Liver (tissue), 9 donors: ENCODE data around the gene NF2. TPM values are rescaled to one million over a fixed set of nuclear protein-coding genes. Genes with fewer than 3 reads are reported as not detected.

Experiments used
- DNase-seq: peaks from one replicate; pipeline ENCODE4 v3.0.0-alpha.2; 2017; ENCODE audit warnings: low spot score
- H3K27ac ChIP-seq, 2 donors: one replicate each; pipeline ENCODE4 v1.7.0; 2013; ENCODE audit warnings: inconsistent platforms in 2 of 2, low read length in 2 of 2, control low read depth in 1 of 2, low read depth in 1 of 2, mild to moderate bottlenecking in 1 of 2
- H3K27me3 ChIP-seq, 4 donors: one replicate each; pipeline versions ENCODE4 v1.6.1 to v1.7.0; 2013; ENCODE audit warnings: low read length in 3 of 4, inconsistent platforms in 1 of 4, mild to moderate bottlenecking in 1 of 4, moderate library complexity in 1 of 4; ENCODE audit not compliant: control insufficient read depth in 4 of 4, insufficient read depth in 4 of 4
- H3K36me3 ChIP-seq, 4 donors: one replicate each; pipeline versions ENCODE4 v1.6.1 to v1.7.0; 2013; ENCODE audit warnings: low read length in 3 of 4, mild to moderate bottlenecking in 3 of 4, low read depth in 1 of 4, moderate library complexity in 1 of 4; ENCODE audit not compliant: control insufficient read depth in 4 of 4, insufficient read depth in 3 of 4
- H3K4me1 ChIP-seq, 4 donors: one replicate each; pipeline versions ENCODE4 v1.6.1 to v1.7.0; 2013; ENCODE audit warnings: low read length in 3 of 4, mild to moderate bottlenecking in 3 of 4, moderate library complexity in 1 of 4; ENCODE audit not compliant: control insufficient read depth in 4 of 4, insufficient read depth in 4 of 4
- H3K4me3 ChIP-seq, 3 donors: one replicate each; pipeline versions ENCODE4 v1.6.1 to v1.7.0; 2013; ENCODE audit warnings: low read length in 3 of 3, control low read depth in 1 of 3, low read depth in 1 of 3, mild to moderate bottlenecking in 1 of 3
- H3K9ac ChIP-seq, 2 donors: one replicate each; pipeline ENCODE4 v1.7.0; 2013; ENCODE audit warnings: low read length in 2 of 2, mild to moderate bottlenecking in 2 of 2, moderate library complexity in 2 of 2, control low read depth in 1 of 2, low read depth in 1 of 2
- H3K9me3 ChIP-seq, 4 donors: one replicate each; pipeline versions ENCODE4 v1.6.1 to v1.7.0; 2013; ENCODE audit warnings: low read length in 3 of 4; ENCODE audit not compliant: control insufficient read depth in 4 of 4
- EGR1 ChIP-seq, 2 donors: IDR thresholded peaks; 2 replicates each; pipeline ENCODE4 v1.6.1; 2016 to 2018; ENCODE audit warnings: antibody characterized with exemption in 2 of 2, low read depth in 2 of 2
- FOXA1 ChIP-seq: IDR thresholded peaks from 2 replicates; pipeline ENCODE4 v1.6.1; 2016; ENCODE audit warnings: antibody characterized with exemption
- FOXA2 ChIP-seq: IDR thresholded peaks from 2 replicates; pipeline ENCODE4 v1.6.1; 2016; ENCODE audit warnings: antibody characterized with exemption
- GABPA ChIP-seq, 2 donors: IDR thresholded peaks in 1 of 2; conservative IDR thresholded peaks in 1 of 2; 2 replicates each; pipeline ENCODE4 v1.6.1; 2016; ENCODE audit warnings: antibody characterized with exemption in 2 of 2, mild to moderate bottlenecking in 1 of 2, moderate library complexity in 1 of 2
- HNF4A ChIP-seq, 2 donors: conservative IDR thresholded peaks; 2 replicates each; pipeline ENCODE4 v1.6.1; 2016; ENCODE audit warnings: antibody characterized with exemption in 2 of 2, mild to moderate bottlenecking in 2 of 2
- HNF4G ChIP-seq: IDR thresholded peaks from 2 replicates; pipeline ENCODE4 v1.6.1; 2016; ENCODE audit warnings: antibody characterized with exemption
- JUND ChIP-seq, 2 donors: IDR thresholded peaks; 2 replicates each; pipeline ENCODE4 v1.6.1; 2016; ENCODE audit warnings: antibody characterized with exemption in 2 of 2
- NR2F2 ChIP-seq: IDR thresholded peaks from 2 replicates; pipeline ENCODE4 v1.6.1; 2016; ENCODE audit warnings: antibody characterized with exemption
- RAD21 ChIP-seq, 2 donors: IDR thresholded peaks; 2 replicates each; pipeline ENCODE4 v1.6.1; 2016; ENCODE audit warnings: antibody characterized with exemption in 2 of 2, mild to moderate bottlenecking in 2 of 2
- RXRA ChIP-seq, 2 donors: IDR thresholded peaks; 2 replicates each; pipeline ENCODE4 v1.6.1; 2017 to 2018; ENCODE audit warnings: antibody characterized with exemption in 2 of 2, mild to moderate bottlenecking in 1 of 2
- SP1 ChIP-seq: IDR thresholded peaks from 2 replicates; pipeline ENCODE4 v1.6.1; 2018; ENCODE audit warnings: antibody characterized with exemption, mild to moderate bottlenecking
- TAF1 ChIP-seq: conservative IDR thresholded peaks from 2 replicates; pipeline ENCODE4 v1.6.1; 2016; ENCODE audit warnings: antibody characterized with exemption, mild to moderate bottlenecking
- YY1 ChIP-seq: IDR thresholded peaks from 2 replicates; pipeline ENCODE4 v1.6.1; 2016; ENCODE audit warnings: antibody characterized with exemption, mild to moderate bottlenecking
- WGBS: extraction: QIAGEN DNeasy Blood & Tissue Kit; methylation state at CpG from one replicate; pipeline ENCODE4 v1.1.7; 2013; 5-methylcytosine and 5-hydroxymethylcytosine counted together
- polyA plus RNA-seq, 2 donors: library from polyadenylated mRNA; stranded (reverse) in 1 of 2; unstranded in 1 of 2; fragments of 200-250 nt in 1 of 2; fragments of >200 nt in 1 of 2; fragmentation: Nextera tagmentation in 1 of 2; extraction: Ambion mirVana in 1 of 2; gene quantifications; one replicate each; pipeline versions ENCODE4 v1.2.1 to v1.2.3, GENCODE V29; 2013 to 2015
- total RNA-seq, 2 donors: library from RNA; depleted of rRNA; stranded (reverse); fragments of >200 nt; gene quantifications; one replicate each; pipeline ENCODE4 v1.2.3, GENCODE V29; 2014
- TF ChIP-seq, protein P1 (sequence below): IDR thresholded peaks from 2 replicates; pipeline ENCODE4 v1.6.1; 2016; ENCODE audit warnings: antibody characterized with exemption, mild to moderate bottlenecking
- TF ChIP-seq, protein P2 (sequence below): IDR thresholded peaks from 2 replicates; pipeline ENCODE4 v1.6.1; 2016; ENCODE audit warnings: antibody characterized with exemption
- TF ChIP-seq, protein P3 (sequence below): IDR thresholded peaks from 2 replicates; pipeline ENCODE4 v1.6.1; 2016; ENCODE audit warnings: antibody characterized with exemption
- TF ChIP-seq, protein P4 (sequence below): fragments of 150-350 bp; IDR thresholded peaks from 2 replicates; pipeline ENCODE4 v1.5.1; 2017; ENCODE audit warnings: improper control_type of control experiment, low read depth, low read length; ENCODE audit not compliant: missing input control
- TF ChIP-seq, protein P5 (sequence below): IDR thresholded peaks from 2 replicates; pipeline ENCODE4 v1.6.1; 2016; ENCODE audit warnings: antibody characterized with exemption
- donor health status: healthy.
- donor health status: healthy.
- donor health status: healthy.
- donor health status: healthy.
- donor health status: healthy.

NF2 gene
- total and polyA plus RNA-seq, 4 donors = 6.2 to 25.2 (median 11.2) TPM

DNA sequence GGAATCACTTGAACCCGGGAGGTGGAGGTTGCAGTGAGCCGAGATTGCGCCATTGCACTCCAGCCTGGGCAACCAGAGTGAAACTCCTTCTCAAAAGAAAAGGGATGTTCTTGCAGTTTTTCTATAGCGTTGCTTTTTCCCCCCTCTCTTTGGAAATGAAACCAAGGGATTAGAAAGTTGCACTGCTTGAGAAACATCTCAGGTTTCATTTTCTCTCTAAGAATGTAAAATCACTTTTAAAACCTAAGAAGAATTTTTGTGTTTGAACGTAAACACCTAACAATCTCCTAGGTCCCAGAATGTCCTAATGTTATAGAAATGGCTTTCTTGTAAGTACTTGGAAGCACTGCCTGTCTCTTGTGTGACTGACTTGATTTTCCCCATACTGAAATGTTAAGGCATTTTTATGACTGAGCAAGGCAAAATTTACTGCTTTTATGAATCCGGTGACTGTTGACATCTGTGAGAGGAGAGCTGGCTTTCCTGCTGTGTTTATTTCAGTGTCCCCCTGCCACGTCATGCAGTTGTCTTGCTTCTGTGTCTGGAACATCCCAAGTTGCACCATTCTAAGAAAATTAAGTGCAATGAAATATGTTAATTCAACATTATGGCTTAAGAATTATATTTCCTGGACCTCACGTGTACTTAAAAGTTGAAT lies 37.7 kb downstream of the NF2 start:
- Histone ChIP-seq H3K9me3 (no peaks in the 10 kb centered on the region), H3K4me1 (no peaks in the 10 kb centered on the region), H3K36me3 (peaks cover 3 to 28% (median 9%) of the 10 kb centered on the region in 4 donors), H3K27ac (no peak overlapping the region), H3K27me3 (no peaks in the 10 kb centered on the region), H3K9ac (no peak overlapping the region), H3K4me3 (no peak overlapping the region)
- TF ChIP-seq SP1 = no peak
- TF ChIP-seq NR2F2 = no peak
- TF ChIP-seq HNF4G = no peak
- no peak for TF ChIP-seq RXRA (IDR thresholded peaks at IDR 0.05)
- no peak for TF ChIP-seq GABPA (IDR thresholded peaks at IDR 0.05 in 1 of 2, conservative IDR thresholded peaks at IDR 0.05 in 1 of 2)
- no peak for TF ChIP-seq EGR1 (IDR thresholded peaks at IDR 0.05; ENCODE audit: low read depth in 2 of 2)
- no peak for TF ChIP-seq YY1
- TF ChIP-seq FOXA1 = no peak
- TF ChIP-seq, protein P1, sequence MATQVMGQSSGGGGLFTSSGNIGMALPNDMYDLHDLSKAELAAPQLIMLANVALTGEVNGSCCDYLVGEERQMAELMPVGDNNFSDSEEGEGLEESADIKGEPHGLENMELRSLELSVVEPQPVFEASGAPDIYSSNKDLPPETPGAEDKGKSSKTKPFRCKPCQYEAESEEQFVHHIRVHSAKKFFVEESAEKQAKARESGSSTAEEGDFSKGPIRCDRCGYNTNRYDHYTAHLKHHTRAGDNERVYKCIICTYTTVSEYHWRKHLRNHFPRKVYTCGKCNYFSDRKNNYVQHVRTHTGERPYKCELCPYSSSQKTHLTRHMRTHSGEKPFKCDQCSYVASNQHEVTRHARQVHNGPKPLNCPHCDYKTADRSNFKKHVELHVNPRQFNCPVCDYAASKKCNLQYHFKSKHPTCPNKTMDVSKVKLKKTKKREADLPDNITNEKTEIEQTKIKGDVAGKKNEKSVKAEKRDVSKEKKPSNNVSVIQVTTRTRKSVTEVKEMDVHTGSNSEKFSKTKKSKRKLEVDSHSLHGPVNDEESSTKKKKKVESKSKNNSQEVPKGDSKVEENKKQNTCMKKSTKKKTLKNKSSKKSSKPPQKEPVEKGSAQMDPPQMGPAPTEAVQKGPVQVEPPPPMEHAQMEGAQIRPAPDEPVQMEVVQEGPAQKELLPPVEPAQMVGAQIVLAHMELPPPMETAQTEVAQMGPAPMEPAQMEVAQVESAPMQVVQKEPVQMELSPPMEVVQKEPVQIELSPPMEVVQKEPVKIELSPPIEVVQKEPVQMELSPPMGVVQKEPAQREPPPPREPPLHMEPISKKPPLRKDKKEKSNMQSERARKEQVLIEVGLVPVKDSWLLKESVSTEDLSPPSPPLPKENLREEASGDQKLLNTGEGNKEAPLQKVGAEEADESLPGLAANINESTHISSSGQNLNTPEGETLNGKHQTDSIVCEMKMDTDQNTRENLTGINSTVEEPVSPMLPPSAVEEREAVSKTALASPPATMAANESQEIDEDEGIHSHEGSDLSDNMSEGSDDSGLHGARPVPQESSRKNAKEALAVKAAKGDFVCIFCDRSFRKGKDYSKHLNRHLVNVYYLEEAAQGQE = no peak
- TF ChIP-seq, protein P2, sequence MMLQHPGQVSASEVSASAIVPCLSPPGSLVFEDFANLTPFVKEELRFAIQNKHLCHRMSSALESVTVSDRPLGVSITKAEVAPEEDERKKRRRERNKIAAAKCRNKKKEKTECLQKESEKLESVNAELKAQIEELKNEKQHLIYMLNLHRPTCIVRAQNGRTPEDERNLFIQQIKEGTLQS = no peak
- TF ChIP-seq HNF4A (conservative IDR thresholded peaks at IDR 0.05) = no peak
- TF ChIP-seq RAD21 (IDR thresholded peaks at IDR 0.05) = no peak
- WGBS = 82% methylated on average over 8 of the region's 8 CpGs
- DNase-seq = no peak

DNA sequence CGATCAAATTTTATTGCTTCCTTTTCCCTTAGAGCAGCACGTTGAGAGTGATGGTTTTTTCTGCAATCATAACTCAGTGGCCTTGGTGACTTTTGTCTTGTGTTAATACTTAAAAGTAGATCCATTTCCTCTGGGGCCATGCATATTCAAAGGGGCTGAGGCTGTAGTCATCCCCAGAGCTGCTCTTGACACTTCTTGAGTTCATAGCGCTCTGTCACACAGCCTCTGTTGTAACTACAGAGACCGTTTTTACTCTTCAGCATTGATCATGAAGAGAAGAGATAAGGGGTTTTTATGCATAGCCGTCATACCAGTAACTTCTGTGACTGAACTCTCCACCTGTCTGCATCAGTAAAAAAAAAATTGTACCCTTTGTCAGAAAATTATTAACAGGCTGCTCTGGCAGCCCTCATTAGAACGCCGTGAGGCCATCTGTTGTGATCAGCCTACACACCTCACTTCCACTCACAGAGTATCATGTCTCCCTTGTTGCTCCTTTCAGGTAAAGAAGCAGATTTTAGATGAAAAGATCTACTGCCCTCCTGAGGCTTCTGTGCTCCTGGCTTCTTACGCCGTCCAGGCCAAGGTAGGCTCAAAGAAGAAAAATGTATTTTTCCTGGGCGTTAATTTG lies 38.4 kb downstream of the NF2 start:
- H3K4me3 ChIP-seq = no peak overlapping the region
- H3K9ac ChIP-seq = no peak overlapping the region
- WGBS = 88% methylated on average over 10 of the region's 10 CpGs
- TF ChIP-seq GABPA (IDR thresholded peaks at IDR 0.05 in 1 of 2, conservative IDR thresholded peaks at IDR 0.05 in 1 of 2) (no peak), YY1 (no peak), RXRA (IDR thresholded peaks at IDR 0.05) (no peak), JUND (IDR thresholded peaks at IDR 0.05) (no peak), NR2F2 (no peak), SP1 (no peak), FOXA1 (no peak), FOXA2 (no peak), HNF4A (conservative IDR thresholded peaks at IDR 0.05) (no peak), HNF4G (no peak), RAD21 (IDR thresholded peaks at IDR 0.05) (no peak), EGR1 (IDR thresholded peaks at IDR 0.05; ENCODE audit: low read depth in 2 of 2) (no peak), TAF1 (no peak)
- TF ChIP-seq, protein P3, sequence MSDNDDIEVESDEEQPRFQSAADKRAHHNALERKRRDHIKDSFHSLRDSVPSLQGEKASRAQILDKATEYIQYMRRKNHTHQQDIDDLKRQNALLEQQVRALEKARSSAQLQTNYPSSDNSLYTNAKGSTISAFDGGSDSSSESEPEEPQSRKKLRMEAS = no peak
- TF ChIP-seq, protein P2 = no peak
- TF ChIP-seq, protein P1 = no peak
- TF ChIP-seq, protein P4, sequence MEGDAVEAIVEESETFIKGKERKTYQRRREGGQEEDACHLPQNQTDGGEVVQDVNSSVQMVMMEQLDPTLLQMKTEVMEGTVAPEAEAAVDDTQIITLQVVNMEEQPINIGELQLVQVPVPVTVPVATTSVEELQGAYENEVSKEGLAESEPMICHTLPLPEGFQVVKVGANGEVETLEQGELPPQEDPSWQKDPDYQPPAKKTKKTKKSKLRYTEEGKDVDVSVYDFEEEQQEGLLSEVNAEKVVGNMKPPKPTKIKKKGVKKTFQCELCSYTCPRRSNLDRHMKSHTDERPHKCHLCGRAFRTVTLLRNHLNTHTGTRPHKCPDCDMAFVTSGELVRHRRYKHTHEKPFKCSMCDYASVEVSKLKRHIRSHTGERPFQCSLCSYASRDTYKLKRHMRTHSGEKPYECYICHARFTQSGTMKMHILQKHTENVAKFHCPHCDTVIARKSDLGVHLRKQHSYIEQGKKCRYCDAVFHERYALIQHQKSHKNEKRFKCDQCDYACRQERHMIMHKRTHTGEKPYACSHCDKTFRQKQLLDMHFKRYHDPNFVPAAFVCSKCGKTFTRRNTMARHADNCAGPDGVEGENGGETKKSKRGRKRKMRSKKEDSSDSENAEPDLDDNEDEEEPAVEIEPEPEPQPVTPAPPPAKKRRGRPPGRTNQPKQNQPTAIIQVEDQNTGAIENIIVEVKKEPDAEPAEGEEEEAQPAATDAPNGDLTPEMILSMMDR = no peak
- TF ChIP-seq, protein P5, sequence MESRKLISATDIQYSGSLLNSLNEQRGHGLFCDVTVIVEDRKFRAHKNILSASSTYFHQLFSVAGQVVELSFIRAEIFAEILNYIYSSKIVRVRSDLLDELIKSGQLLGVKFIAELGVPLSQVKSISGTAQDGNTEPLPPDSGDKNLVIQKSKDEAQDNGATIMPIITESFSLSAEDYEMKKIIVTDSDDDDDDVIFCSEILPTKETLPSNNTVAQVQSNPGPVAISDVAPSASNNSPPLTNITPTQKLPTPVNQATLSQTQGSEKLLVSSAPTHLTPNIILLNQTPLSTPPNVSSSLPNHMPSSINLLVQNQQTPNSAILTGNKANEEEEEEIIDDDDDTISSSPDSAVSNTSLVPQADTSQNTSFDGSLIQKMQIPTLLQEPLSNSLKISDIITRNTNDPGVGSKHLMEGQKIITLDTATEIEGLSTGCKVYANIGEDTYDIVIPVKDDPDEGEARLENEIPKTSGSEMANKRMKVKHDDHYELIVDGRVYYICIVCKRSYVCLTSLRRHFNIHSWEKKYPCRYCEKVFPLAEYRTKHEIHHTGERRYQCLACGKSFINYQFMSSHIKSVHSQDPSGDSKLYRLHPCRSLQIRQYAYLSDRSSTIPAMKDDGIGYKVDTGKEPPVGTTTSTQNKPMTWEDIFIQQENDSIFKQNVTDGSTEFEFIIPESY = no peak
- peaks cover 3 to 27% (median 10%) of the 10 kb centered on the region in 4 donors for H3K36me3 ChIP-seq
- H3K4me1 ChIP-seq = no peaks in the 10 kb centered on the region
- H3K27me3 ChIP-seq = no peaks in the 10 kb centered on the region
- no peak overlapping the region for H3K27ac ChIP-seq
- DNase-seq = no peak
- H3K9me3 ChIP-seq = no peaks in the 10 kb centered on the region
